CD4-positive, alpha-beta T cell treated with Interleukin-6 for 4 hours (primary cell): ENCODE results near the gene CFAP46.
"Not testable (repeated sequence)": the region's sequence is repeated elsewhere in the genome, so short reads cannot be mapped to it uniquely, and the experiment has no call there.

Experiments
- DNase-seq: peaks from one replicate; pipeline ENCODE4 v3.0.0-alpha.2; 2020; ENCODE audit warnings: mixed read lengths

The CFAP46 gene

GRCh38 chr10:132943791-132944404 is 1.5 kb upstream of the CFAP46 start:
- DNase-seq, result no peak

GRCh38 chr10:132943058-132943790 is 854 bp upstream of the CFAP46 start:
- DNase-seq, result no peak

GRCh38 chr10:132941640-132942051 is 724 bp downstream of the CFAP46 start:
- no peak for DNase-seq

GRCh38 chr10:132940791-132941465 is 1.4 kb downstream of the CFAP46 start:
- no peak for DNase-seq

GRCh38 chr10:132939957-132940790 is 2.2 kb downstream of the CFAP46 start:
- DNase-seq, result no peak

GRCh38 chr10:132939378-132939955 is 2.9 kb downstream of the CFAP46 start:
- no peak for DNase-seq

GRCh38 chr10:132938472-132939339 is 3.7 kb downstream of the CFAP46 start:
- no peak for DNase-seq

GRCh38 chr10:132937861-132938260 is 4.5 kb downstream of the CFAP46 start:
- DNase-seq, result no peak

GRCh38 chr10:132934953-132935352 is 7.4 kb downstream of the CFAP46 start:
- no peak for DNase-seq

GRCh38 chr10:132933308-132934042 is 8.9 kb downstream of the CFAP46 start:
- no peak for DNase-seq

GRCh38 chr10:132932461-132933307 is 9.7 kb downstream of the CFAP46 start:
- DNase-seq, result no peak

GRCh38 chr10:132931258-132932250 is 10.8 kb downstream of the CFAP46 start:
- DNase-seq, result not testable (repeated sequence)

- not testable (repeated sequence) for DNase-seq
These were observed 11.7 kb downstream of the CFAP46 start for GRCh38 chr10:132930701-132931100.

- no peak for DNase-seq
These were observed 12.3 kb downstream of the CFAP46 start for GRCh38 chr10:132929953-132930548.

GRCh38 chr10:132929480-132929879 is 12.9 kb downstream of the CFAP46 start:
- no peak for DNase-seq

GRCh38 chr10:132928261-132928660 is 14.1 kb downstream of the CFAP46 start:
- no peak for DNase-seq

GRCh38 chr10:132927824-132928223 is 14.5 kb downstream of the CFAP46 start:
- DNase-seq, result no peak
